Naive thymus-derived CD4-positive, alpha-beta T cell (primary cell): ENCODE measurements around the gene PTPRE. TPM values are rescaled to one million over a fixed set of nuclear protein-coding genes. Genes with fewer than 3 reads are reported as not detected.
"Not testable (repeated sequence)": the region's sequence is repeated elsewhere in the genome, so short reads cannot be mapped to it uniquely, and the experiment has no call there.

Experiments
- ATAC-seq: fragments of 150-1000 bp; cut with Tn5 transposase; 2 replicates; pipeline ENCODE4 v1.10.0; 2021; ENCODE audit warnings: mild to moderate bottlenecking, moderate library complexity
- CTCF ChIA-PET: fragments of 350-600 bp; sonication (Branson Sonifier 250); formaldehyde crosslinking; loops from one replicate; lab custom pipeline; 2021; ENCODE audit warnings: antibody characterized with exemption; lab: Charles Lee
- POLR2A ChIA-PET: fragments of 350-600 bp; sonication (Branson Sonifier 250); formaldehyde crosslinking; loops from one replicate; lab custom pipeline; 2021; ENCODE audit warnings: antibody characterized with exemption, inconsistent platforms; lab: Charles Lee
- DNase-seq, 9 donors: peaks; one replicate each; pipeline versions ENCODE4 v3.0.0 to v3.0.0-alpha.2; 2020 to 2022; ENCODE audit warnings: mixed read lengths in 1 of 9
- H3K27ac ChIP-seq: one replicate; pipeline ENCODE4 v1.7.0; 2013; ENCODE audit warnings: mild to moderate bottlenecking, low read depth, low read length, moderate library complexity
- H3K27me3 ChIP-seq, 2 donors: one replicate each; pipeline ENCODE4 v1.7.0; 2013; ENCODE audit warnings: low read length in 2 of 2, mild to moderate bottlenecking in 2 of 2, moderate library complexity in 2 of 2; ENCODE audit not compliant: control insufficient read depth in 2 of 2, insufficient read depth in 2 of 2
- H3K36me3 ChIP-seq, 3 experiments: 1 replicate in 2 of 3; 2 replicates in 1 of 3; pipeline ENCODE4 v1.7.0; 2013; ENCODE audit warnings: low read length in 3 of 3, mild to moderate bottlenecking in 3 of 3, moderate library complexity in 1 of 3; ENCODE audit not compliant: insufficient read depth in 3 of 3, control insufficient read depth in 2 of 3
- H3K4me1 ChIP-seq, 2 donors: one replicate each; pipeline ENCODE4 v1.7.0; 2013; ENCODE audit warnings: low read length in 2 of 2, mild to moderate bottlenecking in 2 of 2, moderate library complexity in 1 of 2; ENCODE audit not compliant: control insufficient read depth in 2 of 2, insufficient read depth in 2 of 2
- H3K4me3 ChIP-seq: 2 replicates; pipeline ENCODE4 v1.7.0; 2013; ENCODE audit warnings: mild to moderate bottlenecking, low read length
- H3K9me3 ChIP-seq, 3 experiments: 1 replicate in 2 of 3; 2 replicates in 1 of 3; pipeline ENCODE4 v1.7.0; 2013; ENCODE audit warnings: low read length in 3 of 3; ENCODE audit not compliant: control insufficient read depth in 2 of 3
- H3K27ac Mint-ChIP-seq, 9 donors: one replicate each; pipeline ENCODE4 v1.8.0; 2020 to 2022; ENCODE audit warnings: mixed read lengths in 9 of 9, mild to moderate bottlenecking in 8 of 9, moderate library complexity in 5 of 9, inconsistent platforms in 2 of 9
- H3K27me3 Mint-ChIP-seq, 5 donors: one replicate each; pipeline ENCODE4 v1.8.0; 2021 to 2022; ENCODE audit warnings: mixed read lengths in 5 of 5, mild to moderate bottlenecking in 1 of 5
- H3K36me3 Mint-ChIP-seq, 5 donors: one replicate each; pipeline ENCODE4 v1.8.0; 2020 to 2022; ENCODE audit warnings: mixed read lengths in 5 of 5, mild to moderate bottlenecking in 3 of 5, inconsistent platforms in 1 of 5
- H3K4me1 Mint-ChIP-seq, 7 donors: one replicate each; pipeline ENCODE4 v1.8.0; 2020 to 2022; ENCODE audit warnings: mixed read lengths in 7 of 7, mild to moderate bottlenecking in 3 of 7, inconsistent platforms in 1 of 7
- H3K4me3 Mint-ChIP-seq, 10 donors: one replicate each; pipeline ENCODE4 v1.8.0; 2020 to 2022; ENCODE audit warnings: mild to moderate bottlenecking in 10 of 10, mixed read lengths in 10 of 10, moderate library complexity in 6 of 10, inconsistent platforms in 2 of 10
- H3K9me3 Mint-ChIP-seq, 11 donors: one replicate each; pipeline ENCODE4 v1.8.0; 2020 to 2022; ENCODE audit warnings: mixed read lengths in 11 of 11, mild to moderate bottlenecking in 4 of 11, inconsistent platforms in 1 of 11, moderate library complexity in 1 of 11
- intact Hi-C, 2 donors: fragments of 100-400 bp; cut with micrococcal nuclease; formaldehyde crosslinking; loops; one replicate each; pipeline ENCODE4 v1.15.1; 2023
- polyA plus RNA-seq, 2 donors: library from polyadenylated mRNA; unstranded; fragments of 300-500 nt; fragmentation: Illumina TruSeq; gene quantifications; one replicate each; pipeline ENCODE4 v1.2.3, GENCODE V29; 2021
- total RNA-seq, 6 experiments: library from RNA in 5 of 6; stranded (reverse) in 5 of 6; gene quantifications; 1 replicate in 5 of 6; 2 replicates in 1 of 6; pipeline ENCODE4 v1.2.3 and lab custom pipeline; 2021 to 2026

PTPRE gene
- total and polyA plus RNA-seq, 7 experiments from 2014 or later: 6.6 to 237 (median 27.9) TPM

DNA sequence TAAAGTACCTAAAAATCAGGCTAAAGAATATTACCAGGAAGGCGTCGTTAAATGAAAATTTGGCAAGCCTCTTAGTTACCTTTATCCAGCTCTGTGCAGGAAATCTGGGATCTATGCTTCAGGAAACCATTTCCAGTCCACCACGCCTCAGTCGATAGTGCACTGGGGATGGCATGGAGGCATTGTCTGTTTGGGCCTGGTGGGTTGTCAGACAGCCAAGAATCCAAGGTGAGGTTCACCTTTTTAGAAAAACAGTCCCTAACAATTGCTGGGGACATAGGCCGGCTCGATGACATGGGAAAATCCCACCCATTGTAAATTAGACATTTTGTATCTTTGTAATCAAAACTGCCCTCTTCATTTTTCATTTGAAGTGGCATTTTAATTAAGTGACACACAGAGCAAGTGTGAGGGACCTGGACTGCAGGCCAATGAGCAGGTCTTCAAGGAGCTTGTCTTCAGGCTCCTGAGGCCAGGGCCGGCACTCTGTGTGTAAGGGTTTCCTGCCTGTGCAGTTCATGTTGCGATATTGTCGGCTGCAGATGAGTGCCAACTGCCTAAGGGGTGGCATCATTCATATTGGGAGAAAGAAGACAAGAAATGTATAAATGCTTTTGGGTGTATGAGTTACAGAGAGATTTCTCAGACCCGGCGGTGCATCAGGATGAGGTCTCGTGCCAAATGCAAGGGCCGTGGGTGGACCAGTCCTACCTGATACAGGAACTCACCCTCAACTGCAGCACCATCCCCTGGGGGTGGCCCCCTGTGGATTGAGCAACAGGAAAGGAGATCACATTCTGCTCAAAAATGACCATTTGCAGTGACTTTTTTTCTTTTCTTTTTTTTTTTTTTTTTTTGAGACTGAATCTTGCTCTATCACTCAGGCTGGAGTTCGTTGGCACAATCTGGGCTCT, 80.8 kb downstream of the PTPRE start:
- peaks cover 0 to 5% (median 0%) of the 10 kb centered on the region in 5 donors for H3K27me3 Mint-ChIP-seq
- POLR2A ChIA-PET: no interaction called here
- no peaks in the 10 kb centered on the region for H3K27me3 ChIP-seq
- no peaks in the 10 kb centered on the region for H3K9me3 ChIP-seq
- H3K36me3 Mint-ChIP-seq: no peaks in the 10 kb centered on the region
- peaks cover 13 to 37% (median 29%) of the 10 kb centered on the region in 7 donors for H3K4me1 Mint-ChIP-seq
- no peak for DNase-seq
- ATAC-seq: no peak
- H3K4me3 ChIP-seq: no peak overlapping the region
- no peaks in the 10 kb centered on the region for H3K36me3 ChIP-seq
- no peak overlapping the region for H3K27ac ChIP-seq
- H3K27ac Mint-ChIP-seq: no peak overlapping the region
- H3K9me3 Mint-ChIP-seq: peaks cover 0 to 2% (median 0%) of the 10 kb centered on the region in 11 donors
- no peak overlapping the region for H3K4me3 Mint-ChIP-seq
- intact Hi-C loops: no loop called here
- CTCF ChIA-PET: interaction anchor here (0.7 to 1.3 kb wide), 2 partner anchors 24 to 62 kb away, joined by 3 to 5 read pairs; no protein-coding TSS in a partner anchor
- peaks cover 7 to 9% of the 10 kb centered on the region in 2 donors for H3K4me1 ChIP-seq

DNA sequence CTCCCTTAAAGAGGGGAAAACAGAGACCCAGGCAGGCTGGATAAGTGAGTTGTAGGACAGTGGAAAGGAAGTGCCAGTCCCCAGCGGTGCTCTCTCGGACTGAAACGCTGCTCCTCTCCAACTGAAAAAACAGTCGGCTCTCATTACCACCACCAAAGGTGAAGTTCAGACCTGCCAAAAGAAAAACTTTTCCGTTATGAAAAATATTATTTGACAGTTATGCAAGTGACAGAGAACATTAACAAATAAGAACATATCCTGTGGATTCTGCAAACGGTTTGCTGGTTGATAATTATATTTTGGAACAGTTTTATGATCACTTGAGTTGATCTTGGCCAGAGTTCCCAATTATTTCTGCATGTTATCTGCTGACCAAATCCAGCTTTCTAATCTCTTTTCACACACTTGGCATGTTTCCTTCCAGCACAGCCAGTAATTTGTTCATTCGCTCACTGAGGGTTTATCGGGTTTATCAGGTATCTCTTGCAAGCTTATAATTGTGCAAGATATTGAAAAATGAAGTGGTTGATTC, 82.6 kb downstream of the PTPRE start:
- H3K9me3 Mint-ChIP-seq: peaks cover 0 to 2% (median 0%) of the 10 kb centered on the region in 11 donors
- no peak for ATAC-seq
- Histone ChIP-seq H3K4me1 (peaks cover 7 to 9% of the 10 kb centered on the region in 2 donors), H3K27me3 (no peaks in the 10 kb centered on the region), H3K4me3 (no peak overlapping the region), H3K9me3 (no peaks in the 10 kb centered on the region), H3K27ac (no peak overlapping the region), H3K36me3 (no peaks in the 10 kb centered on the region)
- H3K27me3 Mint-ChIP-seq: peaks cover 0 to 5% (median 0%) of the 10 kb centered on the region in 5 donors
- H3K4me1 Mint-ChIP-seq: peaks cover 7 to 36% (median 19%) of the 10 kb centered on the region in 7 donors
- ChIA-PET CTCF (no interaction called here), POLR2A (no interaction called here)
- no peak for DNase-seq
- intact Hi-C loops: loop anchor here in 1 of 2 donors (5.0 kb wide), 1 partner anchor 82 kb away; the partner anchor contains the start of gene PTPRE
- peak overlapping the region in 2 of 10 donors; percentile 7 to 62 for H3K4me3 Mint-ChIP-seq
- H3K36me3 Mint-ChIP-seq: no peaks in the 10 kb centered on the region
- H3K27ac Mint-ChIP-seq: peak overlapping the region in 1 of 9 donors; percentile 6

DNA sequence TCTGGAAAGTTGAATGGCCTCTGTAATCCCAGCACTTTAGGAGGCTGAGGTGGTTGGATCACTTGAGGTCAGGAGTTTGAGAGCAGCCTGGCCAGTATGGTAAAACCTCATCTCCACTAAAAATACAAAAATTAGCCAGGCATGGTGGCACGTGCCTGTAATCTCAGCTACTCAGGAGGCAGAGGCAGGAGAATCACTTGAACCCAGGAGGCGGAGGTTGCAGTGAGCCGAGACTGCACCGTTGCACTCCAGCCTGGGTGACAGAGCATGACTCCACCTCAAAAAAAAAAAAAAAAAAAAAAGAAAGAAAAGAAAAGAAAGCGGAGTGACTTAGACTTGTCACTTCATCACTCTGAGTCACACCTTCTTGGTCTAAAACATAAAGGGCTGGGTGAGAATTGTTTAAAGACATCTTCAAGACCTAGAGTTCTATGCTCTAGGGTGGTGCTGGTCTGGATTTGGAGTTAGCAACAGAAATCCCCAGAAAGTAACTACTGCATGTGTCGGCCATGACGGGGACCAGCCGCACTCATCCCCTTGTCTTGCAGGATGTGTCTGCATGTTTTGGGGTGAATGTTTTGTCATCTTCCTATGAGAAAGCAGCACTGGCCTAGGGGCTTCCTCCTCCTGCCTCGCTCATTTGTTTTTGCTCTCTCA, 83.4 kb downstream of the PTPRE start:
- H3K27me3 Mint-ChIP-seq, H3K9me3 ChIP-seq, POLR2A ChIA-PET, H3K4me1 ChIP-seq, CTCF ChIA-PET, H3K27me3 ChIP-seq, H3K27ac ChIP-seq, H3K36me3 ChIP-seq, H3K36me3 Mint-ChIP-seq, H3K4me3 ChIP-seq, H3K9me3 Mint-ChIP-seq: not testable (repeated sequence)
- Mint-ChIP-seq H3K4me3 (peak overlapping the region in 8 of 10 donors; percentile 6 to 69 (median 52)), H3K4me1 (peaks cover 6 to 36% (median 16%) of the 10 kb centered on the region in 7 donors), H3K27ac (peak overlapping the region in 3 of 9 donors; percentile 20 to 73 (median 68))
- DNase-seq (peak in 1 of 9 donors; percentile 0), ATAC-seq (peak; percentile 65)
- intact Hi-C loops: loop anchor here in 1 of 2 donors (5.0 kb wide), 1 partner anchor 83 kb away; the partner anchor contains the start of gene PTPRE

DNA sequence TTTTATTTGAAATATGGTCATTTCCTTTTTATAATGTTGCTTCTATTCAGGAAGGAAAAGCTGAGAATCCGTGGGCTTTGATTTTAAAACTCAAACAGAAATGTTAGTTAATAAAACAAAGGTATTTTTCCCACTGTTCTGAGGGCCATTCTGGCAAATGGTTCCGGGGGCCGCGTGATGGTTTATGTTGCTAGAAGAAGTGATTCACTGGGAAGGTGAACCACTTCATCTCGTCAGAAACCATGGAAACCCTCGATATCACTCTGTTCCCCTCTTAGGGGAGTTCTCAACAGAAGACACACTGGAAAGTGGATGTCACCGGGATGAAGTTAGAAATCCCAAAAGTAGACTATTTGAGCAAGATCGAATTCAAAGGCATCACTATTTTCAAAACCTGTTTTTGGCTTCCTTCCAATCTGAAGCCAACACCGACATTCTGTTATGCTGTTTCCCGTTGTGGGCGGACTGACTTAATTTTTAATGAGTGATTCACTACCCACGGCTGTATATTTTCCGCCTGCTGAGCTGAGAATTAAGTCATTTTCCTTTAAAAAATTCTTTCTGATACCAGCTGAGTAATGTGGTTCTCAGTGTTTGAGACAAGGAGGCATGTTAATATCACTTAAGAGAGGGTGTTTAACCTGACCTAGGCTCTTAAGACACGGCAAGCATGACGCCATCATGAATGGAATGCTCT, 84.1 kb downstream of the PTPRE start:
- Histone ChIP-seq H3K9me3 (no peaks in the 10 kb centered on the region), H3K4me1 (peaks cover 7 to 9% of the 10 kb centered on the region in 2 donors), H3K36me3 (no peaks in the 10 kb centered on the region), H3K27ac (peak overlapping the region; percentile 9), H3K27me3 (no peaks in the 10 kb centered on the region), H3K4me3 (peak overlapping the region; percentile 31)
- Mint-ChIP-seq H3K9me3 (no peaks in the 10 kb centered on the region), H3K4me1 (peaks cover 6 to 36% (median 16%) of the 10 kb centered on the region in 7 donors), H3K4me3 (peak overlapping the region in 9 of 10 donors; percentile 33 to 73 (median 62)), H3K36me3 (no peaks in the 10 kb centered on the region), H3K27ac (peak overlapping the region in 5 of 9 donors; percentile 19 to 80 (median 71)), H3K27me3 (peaks cover 0 to 5% (median 0%) of the 10 kb centered on the region in 5 donors)
- POLR2A ChIA-PET: no interaction called here
- CTCF ChIA-PET: interaction anchor here (1.1 kb wide), 1 partner anchor 18 kb away, joined by 3 read pairs; no protein-coding TSS in a partner anchor
- intact Hi-C loops: loop anchor here in 1 of 2 donors (5.0 kb wide), 1 partner anchor 84 kb away; the partner anchor contains the start of gene PTPRE
- ATAC-seq: peak; percentile 62
- peak in 6 of 9 donors; percentile 14 to 42 (median 24) for DNase-seq

DNA sequence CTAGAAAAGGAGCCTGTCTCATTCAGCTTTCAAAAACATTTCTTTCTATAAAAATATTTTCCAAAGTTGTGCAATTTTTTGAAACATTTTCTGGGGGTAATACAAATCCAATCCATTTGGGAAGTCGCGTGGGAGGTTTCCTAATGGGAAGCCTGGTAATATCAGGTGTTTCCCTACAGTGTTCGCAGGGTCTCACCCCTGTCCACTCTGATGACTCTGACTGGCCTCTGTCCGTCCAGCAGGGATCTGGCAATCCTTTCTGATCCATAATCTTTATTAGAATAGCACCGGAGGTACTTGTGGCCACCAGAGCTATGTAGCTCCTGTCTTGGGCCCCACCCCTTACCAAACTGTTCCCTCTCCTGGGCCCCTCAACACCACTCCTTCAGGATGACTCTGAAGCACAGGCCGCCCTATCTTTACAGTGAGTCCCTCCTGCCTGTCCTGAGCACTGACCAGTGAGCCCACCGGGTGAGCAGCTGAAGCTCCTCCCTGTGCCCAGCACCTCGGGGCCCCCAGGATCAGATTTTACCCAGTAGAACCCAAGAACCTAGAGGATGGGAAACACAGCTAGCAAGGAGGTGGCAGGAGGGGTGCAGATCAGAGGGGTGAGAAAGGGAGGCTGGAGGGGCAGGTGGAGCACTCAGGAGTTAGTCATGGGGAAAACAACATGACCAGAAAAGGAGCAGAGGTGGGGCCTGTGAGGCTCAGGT, 84.8 kb downstream of the PTPRE start:
- Mint-ChIP-seq H3K4me3 (peak overlapping the region in 7 of 10 donors; percentile 33 to 73 (median 62)), H3K9me3 (no peaks in the 10 kb centered on the region), H3K4me1 (peaks cover 6 to 36% (median 16%) of the 10 kb centered on the region in 7 donors), H3K36me3 (no peaks in the 10 kb centered on the region), H3K27ac (peak overlapping the region in 4 of 9 donors; percentile 19 to 80 (median 72)), H3K27me3 (peaks cover 0 to 5% (median under 1%) of the 10 kb centered on the region in 5 donors)
- Histone ChIP-seq H3K4me1 (peaks cover 7 to 9% of the 10 kb centered on the region in 2 donors), H3K9me3 (no peaks in the 10 kb centered on the region), H3K36me3 (no peaks in the 10 kb centered on the region), H3K27me3 (no peaks in the 10 kb centered on the region), H3K4me3 (no peak overlapping the region), H3K27ac (peak overlapping the region; percentile 9)
- ChIA-PET POLR2A (no interaction called here), CTCF (interaction anchor here (1.1 kb wide), 1 partner anchor 17 kb away, joined by 3 read pairs; no protein-coding TSS in a partner anchor)
- intact Hi-C loops: loop anchor here in 1 of 2 donors (5.0 kb wide), 1 partner anchor 84 kb away; the partner anchor contains the start of gene PTPRE
- DNase-seq: no peak
- no peak for ATAC-seq
